Liver (tissue), 9 donors: Measurements from ENCODE around the gene UBE2L5. TPM values are rescaled to one million over a fixed set of nuclear protein-coding genes. Genes with fewer than 3 reads are reported as not detected.

Experiments
- DNase-seq: peaks from one replicate; pipeline ENCODE4 v3.0.0-alpha.2; 2017; ENCODE audit warnings: low spot score
- H3K27ac ChIP-seq, 2 donors: one replicate each; pipeline ENCODE4 v1.7.0; 2013; ENCODE audit warnings: inconsistent platforms in 2 of 2, low read length in 2 of 2, control low read depth in 1 of 2, low read depth in 1 of 2, mild to moderate bottlenecking in 1 of 2
- H3K27me3 ChIP-seq, 4 donors: one replicate each; pipeline versions ENCODE4 v1.6.1 to v1.7.0; 2013; ENCODE audit warnings: low read length in 3 of 4, inconsistent platforms in 1 of 4, mild to moderate bottlenecking in 1 of 4, moderate library complexity in 1 of 4; ENCODE audit not compliant: control insufficient read depth in 4 of 4, insufficient read depth in 4 of 4
- H3K36me3 ChIP-seq, 4 donors: one replicate each; pipeline versions ENCODE4 v1.6.1 to v1.7.0; 2013; ENCODE audit warnings: low read length in 3 of 4, mild to moderate bottlenecking in 3 of 4, low read depth in 1 of 4, moderate library complexity in 1 of 4; ENCODE audit not compliant: control insufficient read depth in 4 of 4, insufficient read depth in 3 of 4
- H3K4me1 ChIP-seq, 4 donors: one replicate each; pipeline versions ENCODE4 v1.6.1 to v1.7.0; 2013; ENCODE audit warnings: low read length in 3 of 4, mild to moderate bottlenecking in 3 of 4, moderate library complexity in 1 of 4; ENCODE audit not compliant: control insufficient read depth in 4 of 4, insufficient read depth in 4 of 4
- H3K4me3 ChIP-seq, 3 donors: one replicate each; pipeline versions ENCODE4 v1.6.1 to v1.7.0; 2013; ENCODE audit warnings: low read length in 3 of 3, control low read depth in 1 of 3, low read depth in 1 of 3, mild to moderate bottlenecking in 1 of 3
- H3K9ac ChIP-seq, 2 donors: one replicate each; pipeline ENCODE4 v1.7.0; 2013; ENCODE audit warnings: low read length in 2 of 2, mild to moderate bottlenecking in 2 of 2, moderate library complexity in 2 of 2, control low read depth in 1 of 2, low read depth in 1 of 2
- H3K9me3 ChIP-seq, 4 donors: one replicate each; pipeline versions ENCODE4 v1.6.1 to v1.7.0; 2013; ENCODE audit warnings: low read length in 3 of 4; ENCODE audit not compliant: control insufficient read depth in 4 of 4
- EGR1 ChIP-seq, 2 donors: IDR thresholded peaks; 2 replicates each; pipeline ENCODE4 v1.6.1; 2016 to 2018; ENCODE audit warnings: antibody characterized with exemption in 2 of 2, low read depth in 2 of 2
- FOXA1 ChIP-seq: IDR thresholded peaks from 2 replicates; pipeline ENCODE4 v1.6.1; 2016; ENCODE audit warnings: antibody characterized with exemption
- FOXA2 ChIP-seq: IDR thresholded peaks from 2 replicates; pipeline ENCODE4 v1.6.1; 2016; ENCODE audit warnings: antibody characterized with exemption
- GABPA ChIP-seq, 2 donors: IDR thresholded peaks in 1 of 2; conservative IDR thresholded peaks in 1 of 2; 2 replicates each; pipeline ENCODE4 v1.6.1; 2016; ENCODE audit warnings: antibody characterized with exemption in 2 of 2, mild to moderate bottlenecking in 1 of 2, moderate library complexity in 1 of 2
- HNF4A ChIP-seq, 2 donors: conservative IDR thresholded peaks; 2 replicates each; pipeline ENCODE4 v1.6.1; 2016; ENCODE audit warnings: antibody characterized with exemption in 2 of 2, mild to moderate bottlenecking in 2 of 2
- HNF4G ChIP-seq: IDR thresholded peaks from 2 replicates; pipeline ENCODE4 v1.6.1; 2016; ENCODE audit warnings: antibody characterized with exemption
- JUND ChIP-seq, 2 donors: IDR thresholded peaks; 2 replicates each; pipeline ENCODE4 v1.6.1; 2016; ENCODE audit warnings: antibody characterized with exemption in 2 of 2
- MAX ChIP-seq: IDR thresholded peaks from 2 replicates; pipeline ENCODE4 v1.6.1; 2016; ENCODE audit warnings: antibody characterized with exemption
- NR2F2 ChIP-seq: IDR thresholded peaks from 2 replicates; pipeline ENCODE4 v1.6.1; 2016; ENCODE audit warnings: antibody characterized with exemption
- RAD21 ChIP-seq, 2 donors: IDR thresholded peaks; 2 replicates each; pipeline ENCODE4 v1.6.1; 2016; ENCODE audit warnings: antibody characterized with exemption in 2 of 2, mild to moderate bottlenecking in 2 of 2
- REST ChIP-seq: IDR thresholded peaks from 2 replicates; pipeline ENCODE4 v1.6.1; 2016; ENCODE audit warnings: antibody characterized with exemption, mild to moderate bottlenecking
- RXRA ChIP-seq, 2 donors: IDR thresholded peaks; 2 replicates each; pipeline ENCODE4 v1.6.1; 2017 to 2018; ENCODE audit warnings: antibody characterized with exemption in 2 of 2, mild to moderate bottlenecking in 1 of 2
- SP1 ChIP-seq: IDR thresholded peaks from 2 replicates; pipeline ENCODE4 v1.6.1; 2018; ENCODE audit warnings: antibody characterized with exemption, mild to moderate bottlenecking
- TAF1 ChIP-seq: conservative IDR thresholded peaks from 2 replicates; pipeline ENCODE4 v1.6.1; 2016; ENCODE audit warnings: antibody characterized with exemption, mild to moderate bottlenecking
- YY1 ChIP-seq: IDR thresholded peaks from 2 replicates; pipeline ENCODE4 v1.6.1; 2016; ENCODE audit warnings: antibody characterized with exemption, mild to moderate bottlenecking
- ZBTB33 ChIP-seq: IDR thresholded peaks from 2 replicates; pipeline ENCODE4 v1.6.1; 2016; ENCODE audit warnings: antibody characterized with exemption
- WGBS: extraction: QIAGEN DNeasy Blood & Tissue Kit; methylation state at CpG from one replicate; pipeline ENCODE4 v1.1.7; 2013; 5-methylcytosine and 5-hydroxymethylcytosine counted together
- polyA plus RNA-seq, 2 donors: library from polyadenylated mRNA; stranded (reverse) in 1 of 2; unstranded in 1 of 2; fragments of 200-250 nt in 1 of 2; fragments of >200 nt in 1 of 2; fragmentation: Nextera tagmentation in 1 of 2; extraction: Ambion mirVana in 1 of 2; gene quantifications; one replicate each; pipeline versions ENCODE4 v1.2.1 to v1.2.3, GENCODE V29; 2013 to 2015
- total RNA-seq, 2 donors: library from RNA; depleted of rRNA; stranded (reverse); fragments of >200 nt; gene quantifications; one replicate each; pipeline ENCODE4 v1.2.3, GENCODE V29; 2014
- TF ChIP-seq, protein P1 (sequence below): IDR thresholded peaks from 2 replicates; pipeline ENCODE4 v1.6.1; 2016; ENCODE audit warnings: antibody characterized with exemption
- TF ChIP-seq, protein P2 (sequence below): fragments of 150-350 bp; IDR thresholded peaks from 2 replicates; pipeline ENCODE4 v1.5.1; 2017; ENCODE audit warnings: improper control_type of control experiment, low read depth, low read length; ENCODE audit not compliant: missing input control
- donor health status: healthy.
- donor health status: healthy.
- donor health status: healthy.
- donor health status: healthy.
- donor health status: healthy.

The UBE2L5 gene
- total and polyA plus RNA-seq, 4 donors = 0.10 TPM; not detected in 3

DNA sequence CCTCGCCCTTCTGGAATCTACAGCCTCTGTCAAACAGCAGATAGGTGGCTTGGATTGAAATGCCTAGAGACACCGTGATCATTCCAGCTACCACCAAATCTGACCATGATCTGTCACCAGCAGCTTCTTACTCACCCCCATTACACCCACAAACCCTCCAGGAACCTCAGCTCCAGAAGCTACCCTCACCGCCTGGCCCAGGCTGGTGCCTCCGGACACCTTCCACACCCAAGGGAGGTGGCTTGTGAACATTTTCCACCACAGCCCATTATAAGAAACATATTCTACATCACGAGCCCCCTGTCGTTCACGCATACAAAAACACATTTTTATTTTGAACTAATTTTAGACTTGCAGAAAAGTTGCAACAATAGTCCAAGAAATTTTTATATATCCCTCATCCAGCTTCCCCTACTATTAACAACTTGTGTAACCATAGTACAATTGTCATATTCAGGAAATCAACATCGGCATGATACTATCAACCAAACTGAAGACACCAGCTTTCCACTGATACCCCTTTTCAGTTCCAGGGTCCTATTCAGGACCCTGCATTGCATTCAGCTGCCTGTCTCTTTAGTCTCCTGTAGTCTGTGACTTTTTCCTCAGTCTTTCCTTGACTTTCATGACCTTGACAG, 15.4 kb upstream of the UBE2L5 start:
- 93% methylated on average over 8 of the region's 8 CpGs for WGBS
- no peak overlapping the region for H3K27ac ChIP-seq
- no peaks in the 10 kb centered on the region for H3K36me3 ChIP-seq
- no peak for DNase-seq
- H3K27me3 ChIP-seq = no peaks in the 10 kb centered on the region
- TF ChIP-seq HNF4G = no peak
- TF ChIP-seq RXRA (IDR thresholded peaks at IDR 0.05) = no peak
- TF ChIP-seq, protein P1, sequence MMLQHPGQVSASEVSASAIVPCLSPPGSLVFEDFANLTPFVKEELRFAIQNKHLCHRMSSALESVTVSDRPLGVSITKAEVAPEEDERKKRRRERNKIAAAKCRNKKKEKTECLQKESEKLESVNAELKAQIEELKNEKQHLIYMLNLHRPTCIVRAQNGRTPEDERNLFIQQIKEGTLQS = no peak
- TF ChIP-seq HNF4A (conservative IDR thresholded peaks at IDR 0.05) = no peak
- TF ChIP-seq FOXA2 = no peak
- no peak for TF ChIP-seq JUND (IDR thresholded peaks at IDR 0.05)
- no peak for TF ChIP-seq TAF1
- no peak for TF ChIP-seq EGR1 (IDR thresholded peaks at IDR 0.05; ENCODE audit: low read depth in 2 of 2)
- no peak for TF ChIP-seq SP1
- no peak for TF ChIP-seq RAD21 (IDR thresholded peaks at IDR 0.05)
- TF ChIP-seq, protein P2, sequence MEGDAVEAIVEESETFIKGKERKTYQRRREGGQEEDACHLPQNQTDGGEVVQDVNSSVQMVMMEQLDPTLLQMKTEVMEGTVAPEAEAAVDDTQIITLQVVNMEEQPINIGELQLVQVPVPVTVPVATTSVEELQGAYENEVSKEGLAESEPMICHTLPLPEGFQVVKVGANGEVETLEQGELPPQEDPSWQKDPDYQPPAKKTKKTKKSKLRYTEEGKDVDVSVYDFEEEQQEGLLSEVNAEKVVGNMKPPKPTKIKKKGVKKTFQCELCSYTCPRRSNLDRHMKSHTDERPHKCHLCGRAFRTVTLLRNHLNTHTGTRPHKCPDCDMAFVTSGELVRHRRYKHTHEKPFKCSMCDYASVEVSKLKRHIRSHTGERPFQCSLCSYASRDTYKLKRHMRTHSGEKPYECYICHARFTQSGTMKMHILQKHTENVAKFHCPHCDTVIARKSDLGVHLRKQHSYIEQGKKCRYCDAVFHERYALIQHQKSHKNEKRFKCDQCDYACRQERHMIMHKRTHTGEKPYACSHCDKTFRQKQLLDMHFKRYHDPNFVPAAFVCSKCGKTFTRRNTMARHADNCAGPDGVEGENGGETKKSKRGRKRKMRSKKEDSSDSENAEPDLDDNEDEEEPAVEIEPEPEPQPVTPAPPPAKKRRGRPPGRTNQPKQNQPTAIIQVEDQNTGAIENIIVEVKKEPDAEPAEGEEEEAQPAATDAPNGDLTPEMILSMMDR = no peak
- TF ChIP-seq MAX = no peak
- no peak for TF ChIP-seq REST
- TF ChIP-seq FOXA1 = no peak
- TF ChIP-seq GABPA (IDR thresholded peaks at IDR 0.05 in 1 of 2, conservative IDR thresholded peaks at IDR 0.05 in 1 of 2) = no peak
- no peak for TF ChIP-seq ZBTB33
- no peak for TF ChIP-seq NR2F2
- TF ChIP-seq YY1 = no peak
- no peak overlapping the region for H3K9ac ChIP-seq
- no peaks in the 10 kb centered on the region for H3K9me3 ChIP-seq
- peaks cover 7 to 33% (median 10%) of the 10 kb centered on the region in 4 donors for H3K4me1 ChIP-seq
- no peak overlapping the region for H3K4me3 ChIP-seq
